Caco-2 (cell line): ENCODE data around the gene ZBTB7B. TPM values are rescaled to one million over a fixed set of nuclear protein-coding genes. Genes with fewer than 3 reads are reported as not detected.
A peak's percentile ranks its signal among the peaks of the same experiment; 100 is the strongest.

Experiments used
- BruUV-seq: library from RNA; stranded (reverse); fragments of 400-500 nt; replicated peaks from 2 replicates; lab custom pipeline; 2021; lab: Mats Ljungman, UMichigan
- CTCF ChIA-PET: fragments of 300-600 bp; sonication (Branson Sonifier 250); formaldehyde crosslinking; loops from one replicate; lab custom pipeline; 2022; ENCODE audit warnings: antibody characterized with exemption; lab: Charles Lee
- POLR2A ChIA-PET: fragments of 300-600 bp; sonication (Branson Sonifier 250); formaldehyde crosslinking; loops from one replicate; lab custom pipeline; 2022; ENCODE audit warnings: antibody characterized with exemption; lab: Charles Lee
- DNase-seq, 2 experiments: peaks; one replicate each; pipeline versions ENCODE4 v3.0.0 to v3.0.0-alpha.2; 2020 to 2022
- H3K27me3 ChIP-seq: replicated peaks from 2 replicates; pipeline ENCODE4 v1.6.0; 2011; ENCODE audit warnings: low read length; ENCODE audit not compliant: control insufficient read depth, insufficient read depth
- H3K36me3 ChIP-seq: 2 replicates; pipeline ENCODE4 v1.5.1; 2011; ENCODE audit warnings: low read length; ENCODE audit not compliant: control insufficient read depth, insufficient read depth
- H3K4me1 ChIP-seq: fragments of 250-450 bp; sonication (Bioruptor Pico); 2 replicates; pipeline ENCODE4 v1.5.1; 2020; ENCODE audit warnings: mild to moderate bottlenecking
- H3K4me3 ChIP-seq: 2 replicates; pipeline ENCODE4 v1.5.1; 2011; ENCODE audit warnings: low read depth, mild to moderate bottlenecking, control low read depth, low read length
- H3K9me3 ChIP-seq: fragments of 250-450 bp; sonication (Bioruptor Pico); 2 replicates; pipeline ENCODE4 v1.5.1; 2020; ENCODE audit warnings: mild to moderate bottlenecking, moderate library complexity
- H3K27ac Mint-ChIP-seq: one replicate; pipeline ENCODE4 v1.8.0; 2022; ENCODE audit warnings: mixed read lengths; ENCODE audit not compliant: unreplicated experiment
- H3K27me3 Mint-ChIP-seq: one replicate; pipeline ENCODE4 v1.8.0; 2022; ENCODE audit warnings: mixed read lengths; ENCODE audit not compliant: insufficient read depth, unreplicated experiment
- H3K36me3 Mint-ChIP-seq: one replicate; pipeline ENCODE4 v1.8.0; 2022; ENCODE audit warnings: mild to moderate bottlenecking, mixed read lengths; ENCODE audit not compliant: insufficient read depth, unreplicated experiment
- H3K4me1 Mint-ChIP-seq: one replicate; pipeline ENCODE4 v1.8.0; 2022; ENCODE audit warnings: low read depth, mixed read lengths; ENCODE audit not compliant: unreplicated experiment
- H3K4me3 Mint-ChIP-seq: one replicate; pipeline ENCODE4 v1.8.0; 2022; ENCODE audit warnings: mild to moderate bottlenecking, moderate library complexity, mixed read lengths; ENCODE audit not compliant: unreplicated experiment
- H3K9me3 Mint-ChIP-seq: one replicate; pipeline ENCODE4 v1.8.0; 2022; ENCODE audit warnings: mixed read lengths; ENCODE audit not compliant: unreplicated experiment
- intact Hi-C: fragments of 100-400 bp; cut with micrococcal nuclease; formaldehyde crosslinking; loops from one replicate; pipeline ENCODE4 v1.10.0; 2022; ENCODE audit not compliant: unreplicated experiment
- total RNA-seq: library from RNA; stranded (reverse); gene quantifications from 2 replicates; pipeline ENCODE4 v1.2.3, GENCODE V29; 2022
- TF ChIP-seq, protein P1 (sequence below), 2 experiments: fragments of 200-600 bp in 1 of 2; IDR thresholded peaks; 1 replicate in 1 of 2; 2 replicates in 1 of 2; pipeline versions ENCODE4 v1.5.1 to v1.8.0; 2011 to 2022; ENCODE audit warnings: antibody characterized with exemption in 1 of 2, control low read depth in 1 of 2, inconsistent platforms in 1 of 2, low read depth in 1 of 2, low read length in 1 of 2, mild to moderate bottlenecking in 1 of 2, moderate library complexity in 1 of 2; ENCODE audit not compliant: insufficient read depth in 1 of 2, severe bottlenecking in 1 of 2, unreplicated experiment in 1 of 2

Gene ZBTB7B
- total RNA-seq, 1 experiment from 2014 or later, result 46.8 TPM

DNA sequence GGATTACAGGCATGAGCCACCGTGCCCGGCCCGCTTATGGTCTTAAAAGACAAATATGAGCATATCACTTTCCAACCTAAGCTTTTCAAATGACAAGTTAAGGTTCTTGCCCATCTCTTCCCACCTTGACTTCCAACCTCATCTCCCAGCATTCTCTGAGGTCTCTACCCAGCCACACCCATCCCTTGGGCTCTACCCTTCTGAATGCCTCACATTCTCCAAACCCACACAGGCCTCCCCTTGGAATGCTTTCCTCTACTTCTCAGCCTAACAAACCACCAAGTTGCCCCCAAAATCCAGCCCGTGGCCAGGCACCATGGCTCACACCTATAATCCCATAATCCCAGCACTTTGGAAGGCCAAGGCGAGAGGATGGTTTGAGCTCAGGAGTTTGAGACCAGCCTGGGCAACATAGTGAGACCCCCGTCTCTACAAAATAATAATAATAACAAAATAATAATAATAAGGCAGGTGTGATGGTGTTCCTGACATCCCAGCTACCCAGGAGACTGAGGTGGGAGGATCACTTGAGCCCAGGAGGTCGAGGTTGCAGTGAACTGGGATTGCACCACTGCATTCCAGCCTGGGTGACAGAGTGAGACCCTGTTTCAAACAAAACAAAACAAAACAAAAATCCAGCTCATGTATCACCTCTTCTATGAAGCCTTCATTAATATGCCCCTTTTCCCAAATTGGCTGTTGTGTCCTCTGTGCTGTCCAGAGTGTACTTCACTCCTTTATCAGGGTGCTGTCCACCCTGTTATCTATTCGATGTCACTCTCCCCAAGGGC, 19.7 kb downstream of the ZBTB7B start:
- Mint-ChIP-seq H3K4me3 (peak overlapping the region; percentile 7), H3K27ac (peak overlapping the region; percentile 29), H3K9me3 (no peaks in the 10 kb centered on the region), H3K27me3 (no peaks in the 10 kb centered on the region), H3K4me1 (peaks cover 35% of the 10 kb centered on the region), H3K36me3 (peaks cover 43% of the 10 kb centered on the region)
- intact Hi-C loops, result no loop called here
- TF ChIP-seq, protein P1, sequence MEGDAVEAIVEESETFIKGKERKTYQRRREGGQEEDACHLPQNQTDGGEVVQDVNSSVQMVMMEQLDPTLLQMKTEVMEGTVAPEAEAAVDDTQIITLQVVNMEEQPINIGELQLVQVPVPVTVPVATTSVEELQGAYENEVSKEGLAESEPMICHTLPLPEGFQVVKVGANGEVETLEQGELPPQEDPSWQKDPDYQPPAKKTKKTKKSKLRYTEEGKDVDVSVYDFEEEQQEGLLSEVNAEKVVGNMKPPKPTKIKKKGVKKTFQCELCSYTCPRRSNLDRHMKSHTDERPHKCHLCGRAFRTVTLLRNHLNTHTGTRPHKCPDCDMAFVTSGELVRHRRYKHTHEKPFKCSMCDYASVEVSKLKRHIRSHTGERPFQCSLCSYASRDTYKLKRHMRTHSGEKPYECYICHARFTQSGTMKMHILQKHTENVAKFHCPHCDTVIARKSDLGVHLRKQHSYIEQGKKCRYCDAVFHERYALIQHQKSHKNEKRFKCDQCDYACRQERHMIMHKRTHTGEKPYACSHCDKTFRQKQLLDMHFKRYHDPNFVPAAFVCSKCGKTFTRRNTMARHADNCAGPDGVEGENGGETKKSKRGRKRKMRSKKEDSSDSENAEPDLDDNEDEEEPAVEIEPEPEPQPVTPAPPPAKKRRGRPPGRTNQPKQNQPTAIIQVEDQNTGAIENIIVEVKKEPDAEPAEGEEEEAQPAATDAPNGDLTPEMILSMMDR (IDR thresholded peaks at IDR 0.05; ENCODE audit: insufficient read depth in 1 of 2, low read depth in 1 of 2, low read length in 1 of 2, severe bottlenecking in 1 of 2, unreplicated experiment in 1 of 2), result no peak
- Histone ChIP-seq H3K36me3 (no peaks in the 10 kb centered on the region), H3K4me3 (no peak overlapping the region), H3K9me3 (no peaks in the 10 kb centered on the region), H3K4me1 (peaks cover 17% of the 10 kb centered on the region), H3K27me3 (no peaks in the 10 kb centered on the region)
- ChIA-PET POLR2A (no interaction called here), CTCF (interaction anchor here (0.5 kb wide), 1 partner anchor 25 kb away, joined by 3 read pairs; no protein-coding TSS in a partner anchor)
- BruUV-seq, result no TSS peak
- no peak for DNase-seq

DNA sequence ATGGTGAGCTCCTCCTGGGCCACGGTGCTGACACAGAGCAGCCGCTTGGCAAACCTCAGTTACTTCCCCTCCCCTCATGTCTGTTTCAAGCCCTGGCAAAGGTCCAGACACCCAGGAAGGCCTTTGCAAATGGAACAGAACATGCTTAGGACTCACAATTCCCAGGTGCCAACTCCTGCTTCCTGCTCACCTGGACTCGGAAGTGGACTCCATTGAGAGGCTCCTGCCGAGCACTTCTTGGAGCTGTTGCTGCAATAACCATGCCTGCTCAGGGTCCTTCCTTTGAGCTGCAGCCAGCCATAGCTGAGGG, 20.3 kb downstream of the ZBTB7B start:
- Histone ChIP-seq H3K27me3 (no peaks in the 10 kb centered on the region), H3K4me1 (peaks cover 12% of the 10 kb centered on the region), H3K36me3 (no peaks in the 10 kb centered on the region), H3K4me3 (no peak overlapping the region), H3K9me3 (no peaks in the 10 kb centered on the region)
- Mint-ChIP-seq H3K27ac (no peak overlapping the region), H3K4me3 (no peak overlapping the region), H3K27me3 (no peaks in the 10 kb centered on the region), H3K36me3 (peaks cover 37% of the 10 kb centered on the region), H3K4me1 (peaks cover 32% of the 10 kb centered on the region), H3K9me3 (no peaks in the 10 kb centered on the region)
- no peak for DNase-seq
- TF ChIP-seq, protein P1 (IDR thresholded peaks at IDR 0.05; ENCODE audit: insufficient read depth in 1 of 2, low read depth in 1 of 2, low read length in 1 of 2, severe bottlenecking in 1 of 2, unreplicated experiment in 1 of 2), result no peak
- ChIA-PET POLR2A (no interaction called here), CTCF (interaction anchor here (0.5 kb wide), 1 partner anchor 26 kb away, joined by 3 read pairs; no protein-coding TSS in a partner anchor)
- no TSS peak for BruUV-seq
- intact Hi-C loops, result no loop called here

DNA sequence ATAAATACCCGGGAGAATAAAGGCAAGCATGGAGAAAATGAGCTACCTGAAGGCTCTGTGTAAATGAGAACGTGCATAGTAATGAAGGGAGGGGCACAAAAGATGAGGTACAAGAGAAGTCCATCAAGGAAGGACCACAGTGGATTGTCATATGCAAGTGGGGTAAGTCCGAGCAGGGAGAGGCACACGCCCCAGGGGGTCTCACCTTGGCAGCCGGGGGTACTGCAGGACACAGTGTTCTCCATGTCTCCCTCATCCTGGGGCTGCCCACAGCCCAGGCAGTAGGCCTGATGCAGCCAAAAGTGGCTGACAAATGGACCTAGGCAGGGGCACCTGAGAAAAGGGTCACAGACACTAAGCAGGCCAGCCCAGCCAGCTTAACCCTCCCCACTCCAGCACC, 21.0 kb downstream of the ZBTB7B start:
- no TSS peak for BruUV-seq
- peaks cover 10% of the 10 kb centered on the region for H3K4me1 ChIP-seq

More for the DNA sequence above, 21.0 kb downstream of the ZBTB7B start:
- Histone ChIP-seq H3K36me3 (no peaks in the 10 kb centered on the region), H3K9me3 (no peaks in the 10 kb centered on the region), H3K27me3 (no peaks in the 10 kb centered on the region), H3K4me3 (no peak overlapping the region)
- no peaks in the 10 kb centered on the region for H3K9me3 Mint-ChIP-seq
- peaks cover 32% of the 10 kb centered on the region for H3K36me3 Mint-ChIP-seq
- H3K27me3 Mint-ChIP-seq, result no peaks in the 10 kb centered on the region
- no peak overlapping the region for H3K27ac Mint-ChIP-seq
- intact Hi-C loops, result no loop called here
- no peak for DNase-seq
- TF ChIP-seq, protein P1 (IDR thresholded peaks at IDR 0.05; ENCODE audit: insufficient read depth in 1 of 2, low read depth in 1 of 2, low read length in 1 of 2, severe bottlenecking in 1 of 2, unreplicated experiment in 1 of 2), result no peak
- no peak overlapping the region for H3K4me3 Mint-ChIP-seq
- ChIA-PET CTCF (no interaction called here), POLR2A (no interaction called here)
- peaks cover 30% of the 10 kb centered on the region for H3K4me1 Mint-ChIP-seq
